GM12892 (cell line): ENCODE measurements around the gene CHST11.

Experiments used
- DNase-seq: peaks from one replicate; pipeline ENCODE4 v3.0.0; 2011; ENCODE audit not compliant: insufficient read length
- FAIRE-seq: peaks from 2 replicates; lab custom pipeline; 2011; peaks lifted over from hg19 to GRCh38; lab: Jason Lieb, UNC
- POLR2A ChIP-seq: IDR thresholded peaks from 2 replicates; pipeline ENCODE4 v1.6.1; 2011; ENCODE audit warnings: low read depth, low read length, control low read depth
- POLR2AphosphoS5 ChIP-seq: IDR thresholded peaks from 2 replicates; pipeline ENCODE4 v1.6.1; 2011; ENCODE audit warnings: low read depth, low read length, control low read depth
- TAF1 ChIP-seq: IDR thresholded peaks from 2 replicates; pipeline ENCODE4 v1.6.1; 2011; ENCODE audit warnings: low read depth, mild to moderate bottlenecking, control low read depth, low read length, borderline replicate concordance

CHST11 gene

DNA sequence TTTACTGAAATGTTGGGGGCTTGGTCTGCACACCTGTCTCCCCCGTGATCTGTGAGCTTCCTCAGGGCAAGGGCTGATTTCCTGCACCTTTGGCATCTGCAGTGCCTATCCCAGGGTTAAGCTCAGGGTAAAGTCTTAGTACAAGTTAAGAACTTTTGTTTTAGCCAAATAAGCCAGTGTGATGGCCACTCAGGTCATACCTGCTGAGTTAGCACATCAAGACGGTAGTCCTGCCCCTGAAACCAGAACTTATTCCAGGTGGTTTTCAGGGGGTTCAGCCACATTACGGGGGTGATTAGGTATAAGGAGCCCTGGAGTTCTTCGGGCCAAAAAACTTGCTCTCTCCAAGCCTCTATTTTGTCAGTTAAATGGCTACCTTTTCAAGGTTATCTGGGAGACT is 21.6 kb upstream of the CHST11 start:
- TF ChIP-seq POLR2AphosphoS5 (no peak), TAF1 (no peak), POLR2A (no peak)
- DNase-seq (no peak), FAIRE-seq (no peak)

DNA sequence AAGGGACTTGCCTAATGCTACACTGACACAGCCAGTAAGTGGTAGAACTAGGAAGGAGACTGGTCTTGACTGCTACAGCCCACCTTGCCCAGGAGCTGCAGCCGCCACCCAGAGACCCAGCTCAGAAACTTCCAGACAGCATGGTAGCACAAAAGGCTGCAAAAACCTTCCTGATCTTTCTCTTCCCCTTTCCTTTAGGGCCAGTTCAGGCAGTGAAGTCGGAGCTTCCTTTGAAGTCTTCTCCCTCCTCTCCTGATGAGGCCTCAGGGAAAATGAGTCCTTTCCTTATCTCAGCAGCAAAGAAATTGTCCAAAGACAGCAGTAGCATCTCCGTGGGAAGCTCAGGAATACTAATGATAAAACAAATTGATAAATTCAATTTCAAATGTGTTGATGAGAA is 21.0 kb upstream of the CHST11 start:
- DNase-seq: no peak
- TF ChIP-seq POLR2AphosphoS5: no peak
- no peak for TF ChIP-seq TAF1
- no peak for TF ChIP-seq POLR2A
- FAIRE-seq: no peak

DNA sequence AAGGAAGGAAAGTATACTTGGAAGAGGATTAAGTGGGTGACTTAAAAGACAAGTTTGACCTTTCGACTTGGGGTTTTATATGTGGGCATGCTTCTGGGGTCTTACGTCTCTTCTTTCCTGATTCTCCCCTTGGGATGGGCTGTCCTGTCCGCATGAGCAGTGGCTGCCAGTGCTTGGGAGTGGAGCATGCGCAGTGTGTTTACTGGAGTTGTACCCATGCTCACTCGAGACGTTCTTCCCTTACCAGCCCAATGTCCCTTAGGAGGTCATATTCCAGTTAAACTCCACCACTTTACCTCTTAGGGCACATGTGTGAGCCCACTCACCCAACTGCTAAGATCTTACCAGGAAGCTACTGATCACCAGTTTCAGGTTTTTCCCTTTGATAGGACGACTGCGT is 20.0 kb upstream of the CHST11 start:
- DNase-seq: no peak

DNA sequence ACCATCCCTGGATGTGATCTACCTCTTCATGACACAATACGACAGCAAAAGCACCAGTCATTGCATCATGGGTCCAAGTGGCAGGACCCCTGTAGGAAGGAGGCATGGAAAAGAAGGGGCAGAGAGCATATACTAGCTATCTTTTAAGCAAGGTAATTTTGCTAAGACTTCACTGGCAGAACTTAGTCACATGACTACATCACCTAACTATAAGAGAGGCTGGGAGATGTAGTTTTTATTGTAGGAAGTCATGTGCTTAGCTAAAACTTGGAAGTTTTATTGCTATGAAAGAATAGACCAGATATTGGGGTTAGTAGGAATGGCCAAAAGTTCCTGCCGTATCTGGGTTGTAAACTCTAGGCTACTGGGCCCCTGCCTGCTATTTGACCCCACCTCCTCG is 18.6 kb upstream of the CHST11 start:
- FAIRE-seq: no peak

More for the DNA sequence above, 20.0 kb upstream of the CHST11 start:
- no peak for FAIRE-seq
- no peak for TF ChIP-seq POLR2AphosphoS5
- no peak for TF ChIP-seq TAF1
- no peak for TF ChIP-seq POLR2A

DNA sequence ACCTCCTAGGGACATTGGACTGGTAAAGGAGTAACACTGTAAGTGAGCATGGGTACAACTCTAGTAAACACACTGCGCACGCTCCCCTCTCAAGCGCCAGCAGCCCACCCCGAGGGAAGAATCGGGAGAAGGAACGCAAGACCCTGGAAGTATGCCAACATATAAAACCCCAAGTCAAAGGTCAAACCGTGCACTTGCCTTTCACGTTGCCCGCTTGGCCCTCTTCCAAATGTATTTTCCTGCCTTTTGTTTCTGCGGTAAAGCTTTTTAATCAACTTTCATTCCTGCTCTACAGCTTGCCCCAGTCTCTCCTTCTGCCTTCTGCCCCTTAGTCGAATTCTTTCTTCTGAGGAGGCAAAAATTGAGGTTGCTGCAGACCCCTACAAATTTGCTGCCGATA is 17.6 kb upstream of the CHST11 start:
- TF ChIP-seq POLR2A (no peak), TAF1 (no peak), POLR2AphosphoS5 (no peak)
- DNase-seq (no peak), FAIRE-seq (no peak)

More for the DNA sequence above, 18.6 kb upstream of the CHST11 start:
- TF ChIP-seq TAF1 (no peak), POLR2A (no peak), POLR2AphosphoS5 (no peak)
- no peak for DNase-seq

DNA sequence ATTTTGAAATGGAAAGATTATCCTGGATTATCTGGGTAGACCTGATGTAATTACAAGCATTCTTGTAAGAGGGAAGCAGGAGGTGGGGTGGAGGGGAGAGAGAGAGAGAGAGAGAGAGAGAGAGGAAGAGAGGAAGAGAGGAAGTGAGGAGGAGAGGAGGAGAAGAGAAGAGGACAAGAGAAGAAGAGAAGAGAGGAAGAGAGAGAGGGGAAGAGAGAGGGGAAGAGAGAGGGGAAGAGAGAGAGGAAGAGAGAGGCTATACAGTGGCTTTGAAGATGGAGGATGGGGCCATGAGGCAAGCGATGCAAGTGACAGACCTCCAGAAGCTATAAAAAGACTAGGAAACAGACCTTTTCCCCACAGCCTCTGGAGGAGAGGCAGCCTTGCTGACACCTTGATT is 13.7 kb upstream of the CHST11 start:
- FAIRE-seq (no peak), DNase-seq (no peak)
- TF ChIP-seq POLR2A: no peak

DNA sequence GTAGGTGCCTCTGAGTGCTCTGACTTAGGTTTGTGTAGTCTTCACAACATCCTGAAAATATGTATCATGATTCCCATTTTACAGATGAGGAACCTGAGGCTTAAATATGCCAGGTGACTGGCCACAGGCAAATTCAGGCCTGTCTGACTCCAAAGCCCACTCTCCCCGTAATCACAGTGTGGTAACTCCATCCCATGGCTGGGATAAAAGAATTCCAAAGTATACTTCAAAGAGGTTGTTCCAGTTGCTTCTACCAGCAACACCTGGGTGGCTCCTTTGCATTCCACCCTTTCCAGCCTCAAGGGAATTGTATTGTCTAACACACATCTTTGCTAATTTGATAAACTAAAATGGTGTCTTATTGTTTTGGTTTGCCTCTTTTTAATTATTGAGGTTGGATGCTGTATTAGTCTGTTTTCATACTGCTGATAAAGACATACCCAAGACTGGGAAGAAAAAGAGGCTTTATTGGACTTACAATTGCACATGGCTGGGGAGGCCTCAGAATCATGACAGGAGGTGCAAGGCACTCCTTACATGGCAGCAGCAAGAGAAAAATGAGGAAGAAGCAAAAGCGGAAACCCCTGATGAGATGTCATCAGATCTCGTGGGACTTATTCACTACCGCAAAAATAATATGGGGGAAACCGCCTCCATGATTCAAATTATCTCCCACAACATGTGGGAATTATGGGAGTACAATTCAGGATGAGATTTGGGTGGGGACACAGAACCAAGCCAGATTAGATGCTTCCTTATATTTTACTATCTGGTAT is 9.9 kb upstream of the CHST11 start:
- DNase-seq (no peak), FAIRE-seq (no peak)
- no peak for TF ChIP-seq POLR2A
- no peak for TF ChIP-seq TAF1

DNA sequence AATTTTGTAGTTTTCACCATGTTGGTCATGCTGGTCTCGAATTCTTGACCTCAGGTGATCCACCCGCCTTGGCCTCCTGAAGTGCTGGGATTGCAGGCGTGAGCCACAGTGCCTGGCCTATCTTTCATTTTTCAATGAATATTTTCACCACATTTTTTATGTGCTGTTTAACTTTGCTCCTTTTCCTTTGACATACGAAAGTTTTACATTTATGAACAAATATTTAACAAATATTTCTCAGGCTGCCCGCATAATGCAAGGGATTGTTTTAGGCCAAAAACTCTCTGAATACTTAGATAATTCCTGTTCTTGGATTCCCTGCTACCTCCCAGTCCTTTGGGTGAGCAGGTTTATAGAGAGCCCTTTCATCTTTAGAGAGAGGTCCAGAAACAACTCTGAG is 8.7 kb upstream of the CHST11 start:
- DNase-seq (no peak), FAIRE-seq (no peak)
- TF ChIP-seq POLR2A: no peak
- no peak for TF ChIP-seq POLR2AphosphoS5
- TF ChIP-seq TAF1: no peak

DNA sequence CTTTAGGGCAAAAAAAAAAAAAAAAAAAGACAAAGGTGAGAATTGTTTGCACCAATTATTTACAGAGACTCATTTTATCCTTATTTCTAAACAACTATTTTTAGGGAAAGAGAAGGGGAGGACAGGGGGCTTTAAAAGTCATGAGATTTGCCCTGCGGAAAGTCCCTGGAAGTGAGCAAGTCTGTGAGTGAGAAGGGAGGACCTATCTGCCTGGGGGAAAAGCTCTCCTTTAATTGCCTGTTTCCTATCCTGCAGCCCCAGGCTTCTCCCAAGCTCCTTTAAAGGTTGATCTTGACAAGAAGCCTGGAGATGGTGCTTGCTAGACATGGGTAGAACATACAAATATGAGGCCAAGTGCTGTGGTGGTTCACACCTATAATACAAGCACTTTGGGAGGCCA is 8.3 kb upstream of the CHST11 start:
- DNase-seq (no peak), FAIRE-seq (no peak)
- TF ChIP-seq POLR2AphosphoS5 (no peak), POLR2A (no peak), TAF1 (no peak)

DNA sequence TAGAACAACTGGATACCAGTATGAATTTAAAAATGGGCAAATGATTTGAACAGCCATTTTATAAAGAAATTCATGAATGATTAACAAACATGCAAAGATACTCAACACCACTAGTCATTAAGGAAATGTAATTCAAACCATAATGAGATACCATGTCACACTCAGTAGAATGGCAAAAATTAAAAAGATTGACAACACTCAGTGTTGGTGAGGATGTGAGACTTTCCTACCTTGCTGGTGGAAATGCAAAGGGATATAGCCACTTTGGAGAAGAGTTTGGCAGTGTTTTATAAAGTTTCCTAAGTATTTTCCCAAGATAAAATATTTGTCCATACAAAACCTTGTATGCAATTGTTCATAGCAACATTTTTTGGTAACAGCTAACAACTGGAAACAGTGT is 6.0 kb upstream of the CHST11 start:
- TF ChIP-seq POLR2AphosphoS5 (no peak), POLR2A (no peak), TAF1 (no peak)
- FAIRE-seq: no peak
- no peak for DNase-seq

DNA sequence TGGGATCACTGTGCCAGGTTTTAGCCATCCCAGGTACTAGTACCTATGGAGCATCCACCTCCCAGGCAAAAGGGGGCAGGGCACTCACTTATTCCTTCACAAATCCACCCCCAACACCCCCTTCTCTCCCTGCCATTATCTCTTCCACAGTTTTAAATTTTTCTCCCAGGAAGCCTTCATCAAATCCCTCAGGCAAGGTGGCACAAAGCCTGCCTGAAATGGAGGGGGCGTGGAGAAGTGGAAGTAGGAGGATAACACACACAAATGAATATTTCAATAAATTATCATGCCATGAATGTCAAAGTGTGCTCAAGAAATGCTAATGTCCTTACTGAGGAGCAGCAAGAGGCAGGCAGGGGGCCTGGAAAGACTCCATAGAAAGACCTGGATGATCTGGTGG is 4.7 kb upstream of the CHST11 start:
- TF ChIP-seq POLR2A: no peak
- TF ChIP-seq TAF1: no peak
- TF ChIP-seq POLR2AphosphoS5: no peak
- no peak for DNase-seq
- no peak for FAIRE-seq

DNA sequence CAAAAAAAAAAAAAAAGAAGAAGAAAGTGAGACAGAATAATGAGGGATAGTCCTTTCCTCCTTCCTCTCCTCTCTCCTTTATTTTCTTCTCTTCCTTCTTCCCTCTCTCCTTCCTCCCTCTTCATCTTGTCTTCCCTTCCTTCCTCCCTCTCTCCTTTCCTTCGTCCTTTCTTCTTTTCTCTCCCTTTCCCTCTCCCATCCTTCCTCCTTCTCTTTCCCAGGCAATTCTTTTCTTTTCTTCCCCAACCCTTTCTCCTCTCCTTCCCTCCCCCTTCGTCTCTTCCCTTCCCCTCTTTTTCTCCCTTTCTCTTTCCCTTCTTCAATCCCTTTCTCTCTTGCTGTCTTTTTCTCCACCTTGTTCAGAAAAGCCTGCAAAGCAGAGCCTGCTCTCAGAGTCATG is 3.6 kb upstream of the CHST11 start:
- FAIRE-seq (no peak), DNase-seq (no peak)
- TF ChIP-seq POLR2A (no peak), POLR2AphosphoS5 (no peak)

DNA sequence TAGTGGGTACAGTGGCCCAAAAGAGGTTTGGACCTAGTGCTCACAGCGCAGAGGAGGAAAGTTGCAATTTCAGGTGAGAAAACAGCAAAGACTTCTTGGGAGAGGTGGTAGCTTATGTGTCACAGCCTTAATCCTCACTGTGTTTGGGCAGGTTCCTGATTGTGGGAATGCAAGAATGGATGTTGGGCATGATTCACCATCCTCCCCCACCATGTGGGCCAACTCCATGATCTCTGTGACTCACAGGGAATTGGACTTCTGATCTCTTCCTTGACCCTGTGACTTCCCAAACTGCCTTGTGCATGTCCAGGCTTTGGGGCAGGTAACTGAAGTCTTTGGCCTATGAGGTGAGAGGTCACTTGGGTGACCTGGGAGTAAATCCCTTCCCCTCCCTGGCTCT is 1.8 kb upstream of the CHST11 start:
- DNase-seq (no peak), FAIRE-seq (no peak)
- TF ChIP-seq POLR2AphosphoS5 (no peak), POLR2A (no peak), TAF1 (no peak)
